K562 (cell line): ENCODE results near the gene TXNDC9. TPM values are rescaled to one million over a fixed set of nuclear protein-coding genes. Genes with fewer than 3 reads are reported as not detected.
A peak's percentile ranks its signal among the peaks of the same experiment; 100 is the strongest.

Source experiments
- CBX2 ChIP-seq: fragments of 200-600 bp; sonication (generic); IDR thresholded peaks from one replicate; pipeline ENCODE4 v1.6.1; 2012; ENCODE audit warnings: mild to moderate bottlenecking, low read length, inconsistent platforms; ENCODE audit not compliant: insufficient read depth, poor library complexity, severe bottlenecking
- FUS ChIP-seq: fragments of 200-400 bp; formaldehyde crosslinking; optimal IDR thresholded peaks from 2 replicates; pipeline ENCODE3; 2017; ENCODE audit warnings: low read depth, low read length
- HDAC1 ChIP-seq, 2 experiments: fragments of 450-650 bp; IDR thresholded peaks; 2 replicates each; pipeline ENCODE4 v1.6.1; 2016 to 2017; ENCODE audit warnings: inconsistent platforms in 1 of 2, mild to moderate bottlenecking in 1 of 2, moderate library complexity in 1 of 2
- SMARCA5 ChIP-seq: fragments of 450-650 bp; IDR thresholded peaks from 2 replicates; pipeline ENCODE4 v1.6.1; 2016
- SMARCC2 ChIP-seq: fragments of 450-650 bp; IDR thresholded peaks from 2 replicates; pipeline ENCODE4 v1.6.1; 2017; ENCODE audit warnings: antibody characterized with exemption, moderate library complexity, mild to moderate bottlenecking, low read depth
- ZBTB1 ChIP-seq: sonication (generic); formaldehyde crosslinking; IDR thresholded peaks from 2 replicates; pipeline ENCODE4 v1.8.1; 2023; ENCODE audit warnings: missing genetic modification reagents, low read depth, mild to moderate bottlenecking, borderline replicate concordance
- ZNF146 ChIP-seq: IDR thresholded peaks from one replicate; pipeline ENCODE4 v1.6.1; 2018; ENCODE audit warnings: missing compliant biosample characterization; ENCODE audit not compliant: unreplicated experiment
- ZNF280A ChIP-seq: fragments of 450-650 bp; IDR thresholded peaks from 2 replicates; pipeline ENCODE4 v1.6.1; 2018; ENCODE audit warnings: mild to moderate bottlenecking, low read depth; ENCODE audit not compliant: partially characterized antibody
- ZNF696 ChIP-seq: fragments of 250-450 bp; sonication (Bioruptor Pico); conservative IDR thresholded peaks from 2 replicates; pipeline ENCODE4 v1.4.0; 2020; ENCODE audit warnings: mild to moderate bottlenecking, moderate library complexity
- polyA plus RNA-seq, 8 experiments: library from polyadenylated mRNA; depleted of rRNA in 4 of 8; stranded (reverse) in 5 of 8; unstranded in 3 of 8; fragments of >200 nt; fragmentation: Nextera tagmentation in 2 of 8; fragmentation: Illumina TruSeq in 1 of 8; extraction: Ambion mirVana in 2 of 8; extraction: Trizol in 1 of 8; gene quantifications; 2 replicates each; pipeline versions ENCODE4 v1.2.1 to v1.2.3, GENCODE V29; 2011 to 2014; ENCODE audit warnings: inconsistent platforms in 1 of 8, missing spikeins in 1 of 8
- total RNA-seq, 7 experiments: library from RNA; depleted of rRNA in 6 of 7; stranded (reverse); fragments of >200 nt in 6 of 7; fragmentation: Illumina TruSeq in 2 of 7; extraction: Trizol in 2 of 7; gene quantifications; 2 replicates each; pipeline versions ENCODE4 v1.2.1 to v1.2.3, GENCODE V29; 2011 to 2021; ENCODE audit warnings: low replicate concordance in 1 of 7
- TF ChIP-seq, protein P1 (sequence below): fragments of 450-650 bp; IDR thresholded peaks from 2 replicates; pipeline ENCODE4 v1.6.1; 2016; ENCODE audit warnings: borderline replicate concordance
- TF ChIP-seq, protein P2 (sequence below): fragments of 250-450 bp; sonication (Bioruptor Pico); IDR thresholded peaks from 2 replicates; pipeline ENCODE4 v1.4.0; 2020; ENCODE audit warnings: mild to moderate bottlenecking, moderate library complexity
- TF ChIP-seq, protein P3 (sequence below): IDR thresholded peaks from 2 replicates; pipeline ENCODE4 v1.6.1; 2012; ENCODE audit warnings: low read depth, low read length, improper control_type of control experiment, borderline replicate concordance
- TF ChIP-seq, protein P4 (sequence below): sonication (generic); formaldehyde crosslinking; IDR thresholded peaks from 2 replicates; pipeline ENCODE4 v1.8.1; 2023; ENCODE audit warnings: mild to moderate bottlenecking, missing genetic modification reagents

The TXNDC9 gene
- total and polyA plus RNA-seq, 9 of the 15 experiments (the other 6 are each of a cell fraction or from before 2014, with no cell fraction given), result 37.5 to 211 (median 65.5) TPM

DNA sequence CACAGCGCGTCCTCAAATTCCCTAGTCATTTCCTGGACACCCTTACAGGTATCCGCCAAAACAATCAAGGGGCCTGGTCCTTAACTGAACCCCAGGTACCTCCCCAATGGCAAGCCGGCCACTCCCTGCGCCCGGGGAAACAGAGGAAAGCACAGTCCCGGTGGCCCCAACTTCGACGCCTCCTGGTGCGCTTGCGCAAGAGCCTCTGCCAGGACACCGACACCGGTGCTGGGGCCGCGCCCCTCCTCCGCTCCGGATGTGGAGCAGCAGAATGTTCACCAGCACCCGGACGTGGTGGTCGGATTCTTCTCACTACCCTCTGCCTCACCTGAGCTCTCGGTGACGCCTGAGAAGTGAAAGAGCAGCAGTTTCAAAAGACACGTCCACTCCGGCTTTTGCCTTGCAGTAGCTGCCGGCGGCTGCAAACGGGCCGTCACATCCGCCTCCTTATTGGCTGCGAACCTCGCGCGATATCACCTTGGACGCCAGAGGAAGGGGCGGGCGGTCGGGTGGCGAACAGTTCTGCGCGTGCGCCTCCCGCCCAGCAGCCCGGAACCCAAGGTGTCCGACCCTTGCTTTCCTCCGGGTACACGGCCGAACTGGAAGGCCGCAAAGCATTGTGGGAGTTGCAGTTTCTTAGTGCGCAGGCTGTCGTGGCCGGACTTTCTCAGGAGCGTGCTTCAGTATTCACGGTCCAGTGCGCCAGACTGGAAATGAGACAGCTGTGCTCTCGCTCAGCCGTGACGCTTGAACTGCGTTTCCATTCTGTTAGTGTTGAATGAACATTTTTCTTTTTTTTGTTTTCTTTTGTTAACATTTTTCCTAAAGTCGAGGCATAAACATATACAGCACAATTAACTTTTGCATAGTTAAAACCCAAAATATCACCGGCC lies at the start of gene TXNDC9 (continued):
- TF ChIP-seq ZNF696 (CRISPR knock-in tag) (no peak), SMARCC2 (no peak), ZNF280A (no peak), FUS (no peak), HDAC1 (IDR thresholded peaks at IDR 0.05) (peak in 1 of 2 experiments; percentile 79; a peak in 2 of 4 replicates), ZBTB1 (0 out of 2 replicates have a peak, but pooled peaks have one; percentile 70), SMARCA5 (no peak), CBX2 (no peak), ZNF146 (CRISPR knock-in tag) (no peak)
- TF ChIP-seq, protein P1, sequence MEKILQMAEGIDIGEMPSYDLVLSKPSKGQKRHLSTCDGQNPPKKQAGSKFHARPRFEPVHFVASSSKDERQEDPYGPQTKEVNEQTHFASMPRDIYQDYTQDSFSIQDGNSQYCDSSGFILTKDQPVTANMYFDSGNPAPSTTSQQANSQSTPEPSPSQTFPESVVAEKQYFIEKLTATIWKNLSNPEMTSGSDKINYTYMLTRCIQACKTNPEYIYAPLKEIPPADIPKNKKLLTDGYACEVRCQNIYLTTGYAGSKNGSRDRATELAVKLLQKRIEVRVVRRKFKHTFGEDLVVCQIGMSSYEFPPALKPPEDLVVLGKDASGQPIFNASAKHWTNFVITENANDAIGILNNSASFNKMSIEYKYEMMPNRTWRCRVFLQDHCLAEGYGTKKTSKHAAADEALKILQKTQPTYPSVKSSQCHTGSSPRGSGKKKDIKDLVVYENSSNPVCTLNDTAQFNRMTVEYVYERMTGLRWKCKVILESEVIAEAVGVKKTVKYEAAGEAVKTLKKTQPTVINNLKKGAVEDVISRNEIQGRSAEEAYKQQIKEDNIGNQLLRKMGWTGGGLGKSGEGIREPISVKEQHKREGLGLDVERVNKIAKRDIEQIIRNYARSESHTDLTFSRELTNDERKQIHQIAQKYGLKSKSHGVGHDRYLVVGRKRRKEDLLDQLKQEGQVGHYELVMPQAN, result peak; percentile 66; the same call in 1 of the 2 replicates
- TF ChIP-seq, protein P2, sequence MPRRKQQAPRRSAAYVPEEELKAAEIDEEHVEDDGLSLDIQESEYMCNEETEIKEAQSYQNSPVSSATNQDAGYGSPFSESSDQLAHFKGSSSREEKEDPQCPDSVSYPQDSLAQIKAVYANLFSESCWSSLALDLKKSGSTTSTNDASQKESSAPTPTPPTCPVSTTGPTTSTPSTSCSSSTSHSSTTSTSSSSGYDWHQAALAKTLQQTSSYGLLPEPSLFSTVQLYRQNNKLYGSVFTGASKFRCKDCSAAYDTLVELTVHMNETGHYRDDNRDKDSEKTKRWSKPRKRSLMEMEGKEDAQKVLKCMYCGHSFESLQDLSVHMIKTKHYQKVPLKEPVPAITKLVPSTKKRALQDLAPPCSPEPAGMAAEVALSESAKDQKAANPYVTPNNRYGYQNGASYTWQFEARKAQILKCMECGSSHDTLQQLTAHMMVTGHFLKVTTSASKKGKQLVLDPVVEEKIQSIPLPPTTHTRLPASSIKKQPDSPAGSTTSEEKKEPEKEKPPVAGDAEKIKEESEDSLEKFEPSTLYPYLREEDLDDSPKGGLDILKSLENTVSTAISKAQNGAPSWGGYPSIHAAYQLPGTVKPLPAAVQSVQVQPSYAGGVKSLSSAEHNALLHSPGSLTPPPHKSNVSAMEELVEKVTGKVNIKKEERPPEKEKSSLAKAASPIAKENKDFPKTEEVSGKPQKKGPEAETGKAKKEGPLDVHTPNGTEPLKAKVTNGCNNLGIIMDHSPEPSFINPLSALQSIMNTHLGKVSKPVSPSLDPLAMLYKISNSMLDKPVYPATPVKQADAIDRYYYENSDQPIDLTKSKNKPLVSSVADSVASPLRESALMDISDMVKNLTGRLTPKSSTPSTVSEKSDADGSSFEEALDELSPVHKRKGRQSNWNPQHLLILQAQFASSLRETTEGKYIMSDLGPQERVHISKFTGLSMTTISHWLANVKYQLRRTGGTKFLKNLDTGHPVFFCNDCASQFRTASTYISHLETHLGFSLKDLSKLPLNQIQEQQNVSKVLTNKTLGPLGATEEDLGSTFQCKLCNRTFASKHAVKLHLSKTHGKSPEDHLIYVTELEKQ (CRISPR knock-in tag), result no peak
- TF ChIP-seq, protein P3, sequence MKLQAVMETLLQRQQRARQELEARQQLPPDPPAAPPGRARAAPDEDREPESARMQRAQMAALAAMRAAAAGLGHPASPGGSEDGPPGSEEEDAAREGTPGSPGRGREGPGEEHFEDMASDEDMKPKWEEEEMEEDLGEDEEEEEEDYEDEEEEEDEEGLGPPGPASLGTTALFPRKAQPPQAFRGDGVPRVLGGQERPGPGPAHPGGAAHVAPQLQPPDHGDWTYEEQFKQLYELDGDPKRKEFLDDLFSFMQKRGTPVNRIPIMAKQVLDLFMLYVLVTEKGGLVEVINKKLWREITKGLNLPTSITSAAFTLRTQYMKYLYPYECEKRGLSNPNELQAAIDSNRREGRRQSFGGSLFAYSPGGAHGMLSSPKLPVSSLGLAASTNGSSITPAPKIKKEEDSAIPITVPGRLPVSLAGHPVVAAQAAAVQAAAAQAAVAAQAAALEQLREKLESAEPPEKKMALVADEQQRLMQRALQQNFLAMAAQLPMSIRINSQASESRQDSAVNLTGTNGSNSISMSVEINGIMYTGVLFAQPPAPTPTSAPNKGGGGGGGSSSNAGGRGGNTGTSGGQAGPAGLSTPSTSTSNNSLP, result no peak
- TF ChIP-seq, protein P4, sequence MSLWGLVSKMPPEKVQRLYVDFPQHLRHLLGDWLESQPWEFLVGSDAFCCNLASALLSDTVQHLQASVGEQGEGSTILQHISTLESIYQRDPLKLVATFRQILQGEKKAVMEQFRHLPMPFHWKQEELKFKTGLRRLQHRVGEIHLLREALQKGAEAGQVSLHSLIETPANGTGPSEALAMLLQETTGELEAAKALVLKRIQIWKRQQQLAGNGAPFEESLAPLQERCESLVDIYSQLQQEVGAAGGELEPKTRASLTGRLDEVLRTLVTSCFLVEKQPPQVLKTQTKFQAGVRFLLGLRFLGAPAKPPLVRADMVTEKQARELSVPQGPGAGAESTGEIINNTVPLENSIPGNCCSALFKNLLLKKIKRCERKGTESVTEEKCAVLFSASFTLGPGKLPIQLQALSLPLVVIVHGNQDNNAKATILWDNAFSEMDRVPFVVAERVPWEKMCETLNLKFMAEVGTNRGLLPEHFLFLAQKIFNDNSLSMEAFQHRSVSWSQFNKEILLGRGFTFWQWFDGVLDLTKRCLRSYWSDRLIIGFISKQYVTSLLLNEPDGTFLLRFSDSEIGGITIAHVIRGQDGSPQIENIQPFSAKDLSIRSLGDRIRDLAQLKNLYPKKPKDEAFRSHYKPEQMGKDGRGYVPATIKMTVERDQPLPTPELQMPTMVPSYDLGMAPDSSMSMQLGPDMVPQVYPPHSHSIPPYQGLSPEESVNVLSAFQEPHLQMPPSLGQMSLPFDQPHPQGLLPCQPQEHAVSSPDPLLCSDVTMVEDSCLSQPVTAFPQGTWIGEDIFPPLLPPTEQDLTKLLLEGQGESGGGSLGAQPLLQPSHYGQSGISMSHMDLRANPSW (CRISPR knock-in tag), result no peak
